SK-N-SH (cell line): ENCODE data around the gene PLK1. TPM values are rescaled to one million over a fixed set of nuclear protein-coding genes. Genes with fewer than 3 reads are reported as not detected.

Experiments used
- CTCF ChIA-PET: fragments of 300-600, 350-600 bp; formaldehyde crosslinking; extraction: SDS; loops from one replicate; lab custom pipeline; 2021; lab: Yijun Ruan, JAX
- POLR2A ChIA-PET: fragments of 350-600 bp; sonication (Branson Sonifier 250); formaldehyde crosslinking; extraction: SDS; loops from one replicate; lab custom pipeline; 2020; ENCODE audit warnings: antibody characterized with exemption, inconsistent platforms; lab: Yijun Ruan, JAX
- DNase-seq: peaks from one replicate; pipeline ENCODE4 v3.0.0; 2012
- H2AFZ ChIP-seq: fragments of 200-600 bp; sonication (generic); 2 replicates; pipeline ENCODE4 v1.8.1; 2016; ENCODE audit warnings: antibody characterized with exemption, mild to moderate bottlenecking, low read depth
- H3F3A ChIP-seq: fragments of 200-600 bp; sonication (generic); replicated peaks from 2 replicates; pipeline ENCODE3; 2016; ENCODE audit warnings: antibody characterized with exemption, mild to moderate bottlenecking; ENCODE audit not compliant: insufficient read depth
- H3K27ac ChIP-seq, 2 experiments: fragments of 200-500 bp in 1 of 2; fragments of 200-600 bp in 1 of 2; sonication (Bioruptor generic) in 1 of 2; sonication (generic), shearing (Covaris generic) in 1 of 2; 2 replicates each; pipeline versions ENCODE4 v1.5.1 to v1.6.1; 2014 to 2016; ENCODE audit warnings: low read depth in 2 of 2, inconsistent platforms in 1 of 2, low read length in 1 of 2, mild to moderate bottlenecking in 1 of 2, mixed read lengths in 1 of 2
- H3K27me3 ChIP-seq: fragments of 200-600 bp; sonication (generic), shearing (Covaris generic); 2 replicates; pipeline ENCODE4 v1.6.1; 2016; ENCODE audit warnings: mixed run types; ENCODE audit not compliant: insufficient read depth
- H3K36me3 ChIP-seq, 2 experiments: fragments of 200-500 bp in 1 of 2; fragments of 200-600 bp in 1 of 2; sonication (Bioruptor generic) in 1 of 2; sonication (generic) in 1 of 2; replicated peaks in 1 of 2; 2 replicates each; pipeline versions ENCODE3 to v1.5.1; 2014 to 2016; ENCODE audit warnings: low read length in 1 of 2, mild to moderate bottlenecking in 1 of 2; ENCODE audit not compliant: insufficient read depth in 2 of 2, control insufficient read depth in 1 of 2
- H3K4me1 ChIP-seq, 2 experiments: fragments of 200-500 bp in 1 of 2; fragments of 200-600 bp in 1 of 2; sonication (Bioruptor generic) in 1 of 2; sonication (generic), shearing (Covaris generic) in 1 of 2; 2 replicates each; pipeline versions ENCODE4 v1.5.1 to v1.6.1; 2014 to 2016; ENCODE audit warnings: low read depth in 1 of 2, low read length in 1 of 2, mixed run types in 1 of 2; ENCODE audit not compliant: insufficient read depth in 2 of 2, control insufficient read depth in 1 of 2
- H3K4me2 ChIP-seq: fragments of 200-600 bp; sonication (generic), shearing (Covaris generic); 2 replicates; pipeline ENCODE4 v1.6.1; 2017; ENCODE audit warnings: mixed run types
- H3K4me3 ChIP-seq, 2 experiments: fragments of 200-500 bp in 1 of 2; fragments of 200-600 bp in 1 of 2; sonication (Bioruptor generic) in 1 of 2; sonication (generic), shearing (Covaris generic) in 1 of 2; 2 replicates each; pipeline versions ENCODE4 v1.5.1 to v1.8.1; 2014 to 2016; ENCODE audit warnings: low read depth in 2 of 2, inconsistent platforms in 1 of 2, low read length in 1 of 2, mild to moderate bottlenecking in 1 of 2, mixed read lengths in 1 of 2, moderate library complexity in 1 of 2
- H3K79me2 ChIP-seq: fragments of 200-600 bp; sonication (generic); 2 replicates; pipeline ENCODE4 v1.8.1; 2017; ENCODE audit warnings: mild to moderate bottlenecking; ENCODE audit not compliant: insufficient read depth
- H3K9ac ChIP-seq: fragments of 200-600 bp; sonication (generic); 2 replicates; pipeline ENCODE4 v1.6.1; 2017; ENCODE audit warnings: mixed run types
- H3K9me2 ChIP-seq: fragments of 200-600 bp; sonication (generic); 2 replicates; pipeline ENCODE4 v1.6.1; 2017; ENCODE audit warnings: mixed run types
- H3K9me3 ChIP-seq: fragments of 200-600 bp; sonication (generic); 2 replicates; pipeline ENCODE4 v1.6.1; 2017; ENCODE audit warnings: mixed run types, mild to moderate bottlenecking, moderate library complexity
- H4K20me1 ChIP-seq: fragments of 200-600 bp; sonication (generic); 2 replicates; pipeline ENCODE4 v1.6.1; 2017; ENCODE audit warnings: mild to moderate bottlenecking, mixed run types; ENCODE audit not compliant: insufficient read depth
- ELF1 ChIP-seq: IDR thresholded peaks from 2 replicates; pipeline ENCODE4 v1.4.0; 2012
- FOXM1 ChIP-seq: IDR thresholded peaks from 2 replicates; pipeline ENCODE4 v1.4.0; 2012; ENCODE audit warnings: low read depth, mild to moderate bottlenecking
- GABPA ChIP-seq: IDR thresholded peaks from 2 replicates; pipeline ENCODE4 v1.4.0; 2012; ENCODE audit warnings: low read depth, mild to moderate bottlenecking
- GATA2 ChIP-seq: sonication (generic); formaldehyde crosslinking; IDR thresholded peaks from 2 replicates; pipeline ENCODE4 v1.5.0; 2020; ENCODE audit warnings: mild to moderate bottlenecking, missing genetic modification reagents
- MAX ChIP-seq: IDR thresholded peaks from 2 replicates; pipeline ENCODE4 v1.4.0; 2012; ENCODE audit warnings: low read depth
- POLR2AphosphoS5 ChIP-seq: IDR thresholded peaks from 2 replicates; pipeline ENCODE4 v1.6.1; 2012; ENCODE audit warnings: low read depth, low read length
- RAD21 ChIP-seq: IDR thresholded peaks from 2 replicates; pipeline ENCODE4 v1.6.1; 2012; ENCODE audit warnings: mild to moderate bottlenecking, low read length
- RCOR1 ChIP-seq: fragments of 150-350 bp; IDR thresholded peaks from 2 replicates; pipeline ENCODE4 v1.6.1; 2017; ENCODE audit warnings: antibody characterized with exemption, low read length
- RFX5 ChIP-seq: IDR thresholded peaks from 2 replicates; pipeline ENCODE4 v1.6.1; 2012; ENCODE audit warnings: mild to moderate bottlenecking, improper control_type of control experiment, low read length
- SIN3A ChIP-seq: IDR thresholded peaks from 2 replicates; pipeline ENCODE4 v1.6.1; 2012; ENCODE audit warnings: low read depth, mild to moderate bottlenecking, low read length, moderate library complexity, borderline replicate concordance
- SMC3 ChIP-seq: IDR thresholded peaks from 2 replicates; pipeline ENCODE4 v1.6.1; 2012; ENCODE audit warnings: low read depth, low read length, improper control_type of control experiment
- TCF12 ChIP-seq: IDR thresholded peaks from 2 replicates; pipeline ENCODE4 v1.4.0; 2012
- USF1 ChIP-seq: IDR thresholded peaks from 2 replicates; pipeline ENCODE4 v1.4.0; 2012; ENCODE audit warnings: low read depth, borderline replicate concordance
- WGBS: methylation state at CpG from one replicate; pipeline ENCODE4 v1.1.6; 2017; ENCODE audit warnings: low lambda C conversion rate; 5-methylcytosine and 5-hydroxymethylcytosine counted together
- polyA plus RNA-seq, 3 experiments: library from polyadenylated mRNA; depleted of rRNA; stranded (reverse); fragments of >200 nt; gene quantifications; 2 replicates each; pipeline ENCODE4 v1.2.3, GENCODE V29; 2012
- TF ChIP-seq, protein P1 (sequence below): fragments of 200-600 bp; sonication (generic); IDR thresholded peaks from 2 replicates; pipeline ENCODE4 v1.6.1; 2017; ENCODE audit warnings: antibody characterized with exemption, mild to moderate bottlenecking, moderate library complexity
- TF ChIP-seq, protein P2 (sequence below): fragments of 150-350 bp; IDR thresholded peaks from 2 replicates; pipeline ENCODE4 v1.6.1; 2016; ENCODE audit warnings: mild to moderate bottlenecking, low read depth, low read length

Gene PLK1
- polyA plus RNA-seq, 1 of the 3 experiments (the other 2 are of a cell fraction), result 68.7 TPM

DNA sequence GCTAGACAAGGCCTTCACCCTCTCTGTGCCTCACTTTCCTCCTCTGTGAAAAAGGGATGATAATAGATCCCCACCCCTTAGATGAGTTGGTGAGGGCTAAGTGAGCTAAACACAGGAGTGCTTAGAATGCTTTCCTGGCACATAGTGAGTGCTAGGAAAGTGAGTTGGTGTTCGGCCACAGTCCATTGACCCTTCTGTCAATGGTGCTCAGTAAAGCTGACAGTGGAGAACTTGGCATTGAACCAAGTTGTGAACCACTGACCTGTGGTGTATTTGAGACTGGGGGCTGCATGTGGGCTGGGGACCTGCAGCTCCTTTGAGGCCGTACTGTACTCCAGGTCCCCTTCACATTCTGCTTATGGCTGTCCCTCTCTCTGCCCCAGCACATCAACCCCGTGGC lies 4.8 kb downstream of the PLK1 start:
- H2AFZ ChIP-seq, result no peak overlapping the region
- H3K27ac ChIP-seq, result no peak overlapping the region
- H3F3A ChIP-seq, result no peaks in the 10 kb centered on the region
- peaks cover 26% of the 10 kb centered on the region for H4K20me1 ChIP-seq
- POLR2A ChIA-PET, result no interaction called here
- H3K4me1 ChIP-seq, result peaks cover 17 to 23% of the 10 kb centered on the region in 2 experiments; a peak in 2 of 4 replicates
- peaks cover 47 to 57% of the 10 kb centered on the region in 2 experiments for H3K36me3 ChIP-seq
- no peaks in the 10 kb centered on the region for H3K9me3 ChIP-seq
- H3K4me2 ChIP-seq, result no peak overlapping the region
- no peaks in the 10 kb centered on the region for H3K9me2 ChIP-seq
- DNase-seq, result no peak
- no peak overlapping the region for H3K4me3 ChIP-seq
- CTCF ChIA-PET, result interaction anchor here (0.9 kb wide), 1 partner anchor 44 kb away, joined by 4 read pairs; no protein-coding TSS in a partner anchor
- H3K9ac ChIP-seq, result no peak overlapping the region
- no peak for TF ChIP-seq FOXM1
- no peak for TF ChIP-seq GABPA
- no peak for TF ChIP-seq GATA2 (CRISPR knock-in tag)
- TF ChIP-seq TCF12, result no peak
- TF ChIP-seq, protein P1, sequence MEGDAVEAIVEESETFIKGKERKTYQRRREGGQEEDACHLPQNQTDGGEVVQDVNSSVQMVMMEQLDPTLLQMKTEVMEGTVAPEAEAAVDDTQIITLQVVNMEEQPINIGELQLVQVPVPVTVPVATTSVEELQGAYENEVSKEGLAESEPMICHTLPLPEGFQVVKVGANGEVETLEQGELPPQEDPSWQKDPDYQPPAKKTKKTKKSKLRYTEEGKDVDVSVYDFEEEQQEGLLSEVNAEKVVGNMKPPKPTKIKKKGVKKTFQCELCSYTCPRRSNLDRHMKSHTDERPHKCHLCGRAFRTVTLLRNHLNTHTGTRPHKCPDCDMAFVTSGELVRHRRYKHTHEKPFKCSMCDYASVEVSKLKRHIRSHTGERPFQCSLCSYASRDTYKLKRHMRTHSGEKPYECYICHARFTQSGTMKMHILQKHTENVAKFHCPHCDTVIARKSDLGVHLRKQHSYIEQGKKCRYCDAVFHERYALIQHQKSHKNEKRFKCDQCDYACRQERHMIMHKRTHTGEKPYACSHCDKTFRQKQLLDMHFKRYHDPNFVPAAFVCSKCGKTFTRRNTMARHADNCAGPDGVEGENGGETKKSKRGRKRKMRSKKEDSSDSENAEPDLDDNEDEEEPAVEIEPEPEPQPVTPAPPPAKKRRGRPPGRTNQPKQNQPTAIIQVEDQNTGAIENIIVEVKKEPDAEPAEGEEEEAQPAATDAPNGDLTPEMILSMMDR, result no peak
- TF ChIP-seq RAD21, result no peak
- TF ChIP-seq RCOR1, result no peak
- TF ChIP-seq SMC3, result no peak
- TF ChIP-seq SIN3A, result no peak
- TF ChIP-seq MAX, result no peak
- TF ChIP-seq USF1, result no peak
- no peak for TF ChIP-seq POLR2AphosphoS5
- no peak for TF ChIP-seq RFX5
- no peak for TF ChIP-seq ELF1
- TF ChIP-seq, protein P2, sequence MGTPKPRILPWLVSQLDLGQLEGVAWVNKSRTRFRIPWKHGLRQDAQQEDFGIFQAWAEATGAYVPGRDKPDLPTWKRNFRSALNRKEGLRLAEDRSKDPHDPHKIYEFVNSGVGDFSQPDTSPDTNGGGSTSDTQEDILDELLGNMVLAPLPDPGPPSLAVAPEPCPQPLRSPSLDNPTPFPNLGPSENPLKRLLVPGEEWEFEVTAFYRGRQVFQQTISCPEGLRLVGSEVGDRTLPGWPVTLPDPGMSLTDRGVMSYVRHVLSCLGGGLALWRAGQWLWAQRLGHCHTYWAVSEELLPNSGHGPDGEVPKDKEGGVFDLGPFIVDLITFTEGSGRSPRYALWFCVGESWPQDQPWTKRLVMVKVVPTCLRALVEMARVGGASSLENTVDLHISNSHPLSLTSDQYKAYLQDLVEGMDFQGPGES, result no peak
- TF ChIP-seq, all 33 proteins: peak for 0
- WGBS, result 82% methylated on average over 3 of the region's 3 CpGs
- Histone ChIP-seq H3K27me3 (no peaks in the 10 kb centered on the region), H3K79me2 (peaks cover 78% of the 10 kb centered on the region)
